H4 (cell line): ENCODE results near the gene ZC3H13. TPM values are rescaled to one million over a fixed set of nuclear protein-coding genes. Genes with fewer than 3 reads are reported as not detected.

Experiments used
- DNase-seq: peaks from one replicate; pipeline ENCODE4 v3.0.0-alpha.2; 2015; ENCODE audit warnings: low spot score
- total RNA-seq: library from RNA; depleted of rRNA; stranded (reverse); fragments of >200 nt; shearing (Covaris generic); gene quantifications from 2 replicates; pipeline ENCODE4 v1.2.3, GENCODE V29; 2014; rRNA removed

ZC3H13 gene
- 2.0 and 6.2 TPM in 2 replicates for total RNA-seq

- DNase-seq = peak; percentile 94
These were observed at the start of gene ZC3H13 for GRCh38 chr13:46052319-46053161. Gene ZC3H13 (minus strand): TSS chr13:46052746. CDS start chr13:46045507, 7,239 bp downstream.

GRCh38 chr13:46102255-46102605, 49.7 kb upstream of the ZC3H13 start:
- DNase-seq = no peak

- no peak for DNase-seq
These were observed 49.1 kb upstream of the ZC3H13 start for GRCh38 chr13:46101484-46102254.

- no peak for DNase-seq
These were observed 48.5 kb upstream of the ZC3H13 start for GRCh38 chr13:46101002-46101401.

- no peak for DNase-seq
These were observed 47.8 kb upstream of the ZC3H13 start for GRCh38 chr13:46100191-46100815.

GRCh38 chr13:46097663-46098062, 45.1 kb upstream of the ZC3H13 start:
- DNase-seq = no peak

GRCh38 chr13:46097015-46097414, 44.5 kb upstream of the ZC3H13 start:
- no peak for DNase-seq

- no peak for DNase-seq
These were observed 41.9 kb upstream of the ZC3H13 start for GRCh38 chr13:46094478-46094877.

- DNase-seq = no peak
These were observed 36.4 kb upstream of the ZC3H13 start for GRCh38 chr13:46088821-46089562.

GRCh38 chr13:46087481-46087880, 34.9 kb upstream of the ZC3H13 start:
- DNase-seq = no peak

- no peak for DNase-seq
These were observed 34.4 kb upstream of the ZC3H13 start for GRCh38 chr13:46086985-46087384.

GRCh38 chr13:46086421-46086922, 33.9 kb upstream of the ZC3H13 start:
- no peak for DNase-seq

GRCh38 chr13:46085737-46086136, 33.2 kb upstream of the ZC3H13 start:
- DNase-seq = no peak

GRCh38 chr13:46082324-46082723, 29.8 kb upstream of the ZC3H13 start:
- no peak for DNase-seq

- DNase-seq = no peak
These were observed 27.2 kb upstream of the ZC3H13 start for GRCh38 chr13:46079770-46080169.

GRCh38 chr13:46077265-46077664, 24.7 kb upstream of the ZC3H13 start:
- DNase-seq = no peak

GRCh38 chr13:46076827-46077226, 24.3 kb upstream of the ZC3H13 start:
- no peak for DNase-seq

GRCh38 chr13:46075811-46076210, 23.3 kb upstream of the ZC3H13 start:
- no peak for DNase-seq

GRCh38 chr13:46071590-46072249, 19.2 kb upstream of the ZC3H13 start:
- no peak for DNase-seq

- DNase-seq = no peak
These were observed 10.7 kb upstream of the ZC3H13 start for GRCh38 chr13:46063292-46063691.

- no peak for DNase-seq
These were observed 9.6 kb upstream of the ZC3H13 start for GRCh38 chr13:46062185-46062584.
